ENCODE data around the gene ASB6. TPM values are rescaled to one million over a fixed set of nuclear protein-coding genes. Genes with fewer than 3 reads are reported as not detected.

ASB6 gene
- total RNA-seq, 1 experiment from 2014 or later: 19.1 TPM

DNA sequence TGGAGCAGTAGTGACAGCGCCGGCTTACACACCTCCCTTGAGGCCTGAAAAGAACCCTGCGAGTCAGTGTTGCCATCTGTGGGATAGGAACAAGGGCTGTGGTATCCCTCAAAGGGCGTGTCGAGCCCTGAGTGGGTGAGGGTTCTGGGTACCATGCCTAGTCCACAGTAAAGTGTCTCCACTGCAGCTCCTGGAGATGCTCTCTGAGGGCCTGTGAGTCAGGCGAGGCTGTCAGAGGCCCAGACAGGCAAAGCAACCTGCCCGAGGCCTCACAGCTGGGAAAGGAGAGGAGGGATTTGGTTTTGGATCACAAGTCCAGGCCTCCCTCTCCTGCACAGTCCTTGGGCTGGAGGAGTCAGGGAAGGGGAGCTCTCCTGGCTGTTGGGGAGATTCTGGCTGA, 29.6 kb upstream of the ASB6 start:
- Histone ChIP-seq H3K36me3 (ENCODE audit: low read depth, low read length) (no peaks in the 10 kb centered on the region), H3K9ac (ENCODE audit: low read length) (no peak overlapping the region), H3K4me2 (ENCODE audit: low read length) (no peak overlapping the region), H2AFZ (ENCODE audit: low read length) (no peak overlapping the region), H3K4me3 (ENCODE audit: low read length) (no peak overlapping the region), H3K27me3 (ENCODE audit: low read length) (peaks cover 8% of the 10 kb centered on the region; the same call in 1 of the 2 replicates), H3F3A (ENCODE audit: low read length, unreplicated experiment) (no peaks in the 10 kb centered on the region), H3K9me2 (replicated peaks; ENCODE audit: low read length) (no peaks in the 10 kb centered on the region), H3K27ac (ENCODE audit: low read length) (no peak overlapping the region), H3K79me2 (ENCODE audit: low read length) (no peaks in the 10 kb centered on the region), H3K9me3 (ENCODE audit: low read length) (no peaks in the 10 kb centered on the region), H3K4me1 (ENCODE audit: insufficient read depth, low read length) (no peaks in the 10 kb centered on the region), H4K20me1 (ENCODE audit: low read length) (no peaks in the 10 kb centered on the region)
- CTCF ChIA-PET: interaction anchor here (0.9 kb wide), 1 partner anchor 55 kb away, joined by 6 read pairs; no protein-coding TSS in a partner anchor
- POLR2A ChIA-PET (ENCODE audit: unreplicated experiment): no interaction called here
- TF ChIP-seq EZH2phosphoT487 (IDR thresholded peaks at IDR 0.05; ENCODE audit: borderline replicate concordance, low read length): no peak
- TF ChIP-seq, protein P1, sequence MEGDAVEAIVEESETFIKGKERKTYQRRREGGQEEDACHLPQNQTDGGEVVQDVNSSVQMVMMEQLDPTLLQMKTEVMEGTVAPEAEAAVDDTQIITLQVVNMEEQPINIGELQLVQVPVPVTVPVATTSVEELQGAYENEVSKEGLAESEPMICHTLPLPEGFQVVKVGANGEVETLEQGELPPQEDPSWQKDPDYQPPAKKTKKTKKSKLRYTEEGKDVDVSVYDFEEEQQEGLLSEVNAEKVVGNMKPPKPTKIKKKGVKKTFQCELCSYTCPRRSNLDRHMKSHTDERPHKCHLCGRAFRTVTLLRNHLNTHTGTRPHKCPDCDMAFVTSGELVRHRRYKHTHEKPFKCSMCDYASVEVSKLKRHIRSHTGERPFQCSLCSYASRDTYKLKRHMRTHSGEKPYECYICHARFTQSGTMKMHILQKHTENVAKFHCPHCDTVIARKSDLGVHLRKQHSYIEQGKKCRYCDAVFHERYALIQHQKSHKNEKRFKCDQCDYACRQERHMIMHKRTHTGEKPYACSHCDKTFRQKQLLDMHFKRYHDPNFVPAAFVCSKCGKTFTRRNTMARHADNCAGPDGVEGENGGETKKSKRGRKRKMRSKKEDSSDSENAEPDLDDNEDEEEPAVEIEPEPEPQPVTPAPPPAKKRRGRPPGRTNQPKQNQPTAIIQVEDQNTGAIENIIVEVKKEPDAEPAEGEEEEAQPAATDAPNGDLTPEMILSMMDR (conservative IDR thresholded peaks at IDR 0.05; ENCODE audit: low read depth, low read length): no peak
- TF ChIP-seq EZH2 (IDR thresholded peaks at IDR 0.05; ENCODE audit: low read length, unreplicated experiment): no peak
- intact Hi-C loops (cut with micrococcal nuclease): no loop called here
- DNase-seq: no peak
- ATAC-seq: no peak
- no TSS peak for BruUV-seq (replicated peaks)

DNA sequence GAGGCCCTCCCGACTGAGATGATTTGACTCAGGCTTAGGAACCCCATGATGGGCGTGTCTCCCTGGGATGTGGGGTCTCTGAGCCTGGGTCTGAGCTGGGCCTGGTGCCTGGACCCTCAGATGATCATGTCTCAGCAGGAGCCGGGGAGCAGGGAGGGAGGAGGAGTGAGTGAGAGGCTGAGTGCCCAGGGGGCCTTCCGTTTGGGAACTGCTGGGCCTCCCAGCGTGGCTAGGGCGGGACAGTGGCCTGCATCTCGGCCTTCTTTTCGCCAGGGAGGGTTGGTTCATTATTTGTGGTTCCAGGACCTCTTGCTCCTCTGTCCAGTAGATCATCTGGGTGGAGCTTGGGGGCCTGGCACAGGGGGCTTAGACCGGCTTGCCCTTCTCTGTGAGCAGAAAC, 29.1 kb upstream of the ASB6 start:
- Histone ChIP-seq H4K20me1 (ENCODE audit: low read length) (no peaks in the 10 kb centered on the region), H3K4me3 (ENCODE audit: low read length) (no peak overlapping the region), H3K4me2 (ENCODE audit: low read length) (no peak overlapping the region), H3K79me2 (ENCODE audit: low read length) (no peaks in the 10 kb centered on the region), H3F3A (ENCODE audit: low read length, unreplicated experiment) (no peaks in the 10 kb centered on the region), H3K9me2 (replicated peaks; ENCODE audit: low read length) (no peaks in the 10 kb centered on the region), H3K27me3 (ENCODE audit: low read length) (peaks cover 5% of the 10 kb centered on the region; the same call in 1 of the 2 replicates), H3K36me3 (ENCODE audit: low read depth, low read length) (no peaks in the 10 kb centered on the region), H3K9me3 (ENCODE audit: low read length) (no peaks in the 10 kb centered on the region), H3K4me1 (ENCODE audit: insufficient read depth, low read length) (no peaks in the 10 kb centered on the region), H3K9ac (ENCODE audit: low read length) (no peak overlapping the region), H3K27ac (ENCODE audit: low read length) (no peak overlapping the region), H2AFZ (ENCODE audit: low read length) (no peak overlapping the region)
- TF ChIP-seq EZH2 (IDR thresholded peaks at IDR 0.05; ENCODE audit: low read length, unreplicated experiment) (no peak), EZH2phosphoT487 (IDR thresholded peaks at IDR 0.05; ENCODE audit: borderline replicate concordance, low read length) (no peak)
- TF ChIP-seq, protein P1 (conservative IDR thresholded peaks at IDR 0.05; ENCODE audit: low read depth, low read length): no peak
- ChIA-PET POLR2A (ENCODE audit: unreplicated experiment) (no interaction called here), CTCF (interaction anchor here (0.9 kb wide), 1 partner anchor 55 kb away, joined by 6 read pairs; no protein-coding TSS in a partner anchor)
- intact Hi-C loops (cut with micrococcal nuclease): no loop called here
- BruUV-seq (replicated peaks): no TSS peak
- ATAC-seq (no peak), DNase-seq (no peak)

GRCh38 chr9:129669946-129670345, 28.0 kb upstream of the ASB6 start:
- Histone ChIP-seq H3F3A (ENCODE audit: low read length, unreplicated experiment) (no peaks in the 10 kb centered on the region), H3K27ac (ENCODE audit: low read length) (no peak overlapping the region), H3K27me3 (ENCODE audit: low read length) (peaks cover 2% of the 10 kb centered on the region; the same call in 1 of the 2 replicates), H3K4me2 (ENCODE audit: low read length) (no peak overlapping the region), H3K79me2 (ENCODE audit: low read length) (no peaks in the 10 kb centered on the region), H3K9me2 (replicated peaks; ENCODE audit: low read length) (no peaks in the 10 kb centered on the region), H3K9me3 (ENCODE audit: low read length) (no peaks in the 10 kb centered on the region), H3K9ac (ENCODE audit: low read length) (no peak overlapping the region), H4K20me1 (ENCODE audit: low read length) (no peaks in the 10 kb centered on the region), H3K4me3 (ENCODE audit: low read length) (no peak overlapping the region), H3K4me1 (ENCODE audit: insufficient read depth, low read length) (no peaks in the 10 kb centered on the region), H2AFZ (ENCODE audit: low read length) (no peak overlapping the region), H3K36me3 (ENCODE audit: low read depth, low read length) (no peaks in the 10 kb centered on the region)
- DNase-seq (no peak), ATAC-seq (no peak)
- TF ChIP-seq EZH2phosphoT487 (IDR thresholded peaks at IDR 0.05; ENCODE audit: borderline replicate concordance, low read length) (no peak), EZH2 (IDR thresholded peaks at IDR 0.05; ENCODE audit: low read length, unreplicated experiment) (no peak)
- TF ChIP-seq, protein P1 (conservative IDR thresholded peaks at IDR 0.05; ENCODE audit: low read depth, low read length): no peak
- CTCF ChIA-PET: no interaction called here
- intact Hi-C loops (cut with micrococcal nuclease): no loop called here
- POLR2A ChIA-PET (ENCODE audit: unreplicated experiment): no interaction called here
- no TSS peak for BruUV-seq (replicated peaks)
